GM23338 (cell line): Measurements from ENCODE around the gene IRF2. TPM values are rescaled to one million over a fixed set of nuclear protein-coding genes. Genes with fewer than 3 reads are reported as not detected.
"Not testable (repeated sequence)": the region's sequence is repeated elsewhere in the genome, so short reads cannot be mapped to it uniquely, and the experiment has no call there.

Experiments
- ATAC-seq: fragments of 200-7000 bp; cut with Tn5 transposase; 3 replicates; pipeline ENCODE4 v1.9.1; 2020
- DNase-seq: peaks from one replicate; pipeline ENCODE4 v3.0.0-alpha.2; 2015; ENCODE audit warnings: low spot score
- H2AFZ ChIP-seq: fragments of 200-600 bp; sonication (generic); 2 replicates; pipeline ENCODE4 v1.8.0; 2016; ENCODE audit warnings: antibody characterized with exemption, mild to moderate bottlenecking, moderate library complexity
- H3F3A ChIP-seq: fragments of 200-600 bp; sonication (generic); replicated peaks from 2 replicates; pipeline ENCODE4 v1.8.0; 2017; ENCODE audit warnings: antibody characterized with exemption, mixed run types, low read depth
- H3K27ac ChIP-seq: fragments of 200-600 bp; sonication (generic); 2 replicates; pipeline ENCODE4 v1.6.1; 2016; ENCODE audit warnings: low read depth
- H3K27me3 ChIP-seq: fragments of 200-600 bp; sonication (generic); 2 replicates; pipeline ENCODE4 v1.8.0; 2016; ENCODE audit warnings: mild to moderate bottlenecking, mixed run types, moderate library complexity; ENCODE audit not compliant: insufficient read depth
- H3K36me3 ChIP-seq: fragments of 200-600 bp; sonication (generic); 2 replicates; pipeline ENCODE4 v1.8.0; 2016; ENCODE audit warnings: mild to moderate bottlenecking; ENCODE audit not compliant: insufficient read depth
- H3K4me1 ChIP-seq: fragments of 200-600 bp; sonication (generic); 2 replicates; pipeline ENCODE4 v1.8.0; 2016; ENCODE audit warnings: mild to moderate bottlenecking, moderate library complexity; ENCODE audit not compliant: insufficient read depth
- H3K4me2 ChIP-seq: fragments of 200-600 bp; sonication (generic); 2 replicates; pipeline ENCODE4 v1.7.1; 2017; ENCODE audit warnings: mixed run types
- H3K4me3 ChIP-seq: fragments of 200-600 bp; sonication (generic); 2 replicates; pipeline ENCODE4 v1.6.1; 2016; ENCODE audit warnings: mixed run types
- H3K79me2 ChIP-seq: fragments of 200-600 bp; sonication (generic); replicated peaks from 2 replicates; pipeline ENCODE4 v1.8.0; 2017; ENCODE audit warnings: mild to moderate bottlenecking; ENCODE audit not compliant: insufficient read depth
- H3K9me2 ChIP-seq: fragments of 200-600 bp; sonication (generic); 2 replicates; pipeline ENCODE4 v1.8.0; 2017; ENCODE audit not compliant: insufficient read depth
- H4K20me1 ChIP-seq: fragments of 200-600 bp; sonication (generic); replicated peaks from 2 replicates; pipeline ENCODE4 v1.8.0; 2017; ENCODE audit warnings: mild to moderate bottlenecking; ENCODE audit not compliant: insufficient read depth
- H3K27ac Mint-ChIP-seq: 2 replicates; pipeline ENCODE4 v1.8.0; 2020; ENCODE audit warnings: inconsistent platforms, mild to moderate bottlenecking, moderate library complexity, mixed read lengths
- H3K27me3 Mint-ChIP-seq: 3 replicates; pipeline ENCODE4 v1.8.0; 2022; ENCODE audit warnings: low read depth, mild to moderate bottlenecking, moderate library complexity, mixed read lengths, inconsistent platforms; ENCODE audit not compliant: insufficient read depth, poor library complexity
- H3K36me3 Mint-ChIP-seq: 3 replicates; pipeline ENCODE4 v1.8.0; 2021; ENCODE audit warnings: low read depth, mild to moderate bottlenecking, inconsistent platforms, moderate library complexity, mixed read lengths
- H3K4me1 Mint-ChIP-seq: 3 replicates; pipeline ENCODE4 v1.8.0; 2020; ENCODE audit warnings: mild to moderate bottlenecking, inconsistent platforms, mixed read lengths
- H3K4me3 Mint-ChIP-seq: 3 replicates; pipeline ENCODE4 v1.8.0; 2021; ENCODE audit warnings: moderate library complexity, mild to moderate bottlenecking, inconsistent platforms, mixed read lengths
- H3K9me3 Mint-ChIP-seq: 3 replicates; pipeline ENCODE4 v1.8.0; 2020; ENCODE audit warnings: moderate library complexity, mild to moderate bottlenecking, inconsistent platforms, mixed read lengths
- ETS1 ChIP-seq: IDR thresholded peaks from 2 replicates; pipeline ENCODE4 v1.6.1; 2016; ENCODE audit warnings: antibody characterized with exemption
- EZH2phosphoT487 ChIP-seq: fragments of 200-600 bp; sonication (generic); IDR thresholded peaks from one replicate; pipeline ENCODE4 v1.8.1; 2018; ENCODE audit warnings: antibody characterized with exemption; ENCODE audit not compliant: unreplicated experiment
- NANOG ChIP-seq: IDR thresholded peaks from 2 replicates; pipeline ENCODE4 v1.6.1; 2016; ENCODE audit warnings: antibody characterized with exemption, borderline replicate concordance
- POLR2AphosphoS5 ChIP-seq: IDR thresholded peaks from 2 replicates; pipeline ENCODE4 v1.6.1; 2016; ENCODE audit warnings: antibody characterized with exemption, low read depth
- STAT1 ChIP-seq: IDR thresholded peaks from one replicate; pipeline ENCODE4 v1.6.1; 2016; ENCODE audit warnings: antibody characterized with exemption; ENCODE audit not compliant: unreplicated experiment
- ZNF114 ChIP-seq: fragments of 250-450 bp; sonication (Bioruptor Pico); IDR thresholded peaks from 2 replicates; pipeline ENCODE4 v1.5.0; 2020; ENCODE audit warnings: mild to moderate bottlenecking, moderate library complexity
- ZNF331 ChIP-seq: fragments of 250-450 bp; sonication (Bioruptor Pico); IDR thresholded peaks from 2 replicates; pipeline ENCODE4 v1.5.0; 2020; ENCODE audit warnings: low read depth, mild to moderate bottlenecking, moderate library complexity
- ZNF462 ChIP-seq: fragments of 250-450 bp; sonication (Bioruptor Pico); IDR thresholded peaks from 2 replicates; pipeline ENCODE4 v1.5.0; 2020; ENCODE audit warnings: mild to moderate bottlenecking, moderate library complexity
- polyA plus RNA-seq: library from polyadenylated mRNA; unstranded; fragments of >200 nt; fragmentation: Nextera tagmentation; extraction: Ambion mirVana; gene quantifications from 2 replicates; pipeline ENCODE4 v1.2.1, GENCODE V29; 2016
- total RNA-seq: library from RNA; depleted of rRNA; stranded (reverse); fragments of >200 nt; shearing (Covaris generic); gene quantifications from 2 replicates; pipeline ENCODE4 v1.2.3, GENCODE V29; 2014

Gene IRF2
- total and polyA plus RNA-seq, 2 experiments from 2014 or later = 14.7 to 15.0 TPM

GRCh38 chr4:184343502-184344177 is 130.7 kb downstream of the IRF2 start:
- peak; percentile 95 for DNase-seq
- peak overlapping the region; percentile 73 for H3K27ac Mint-ChIP-seq
- peaks cover 43% of the 10 kb centered on the region for H3K4me1 Mint-ChIP-seq
- H4K20me1 ChIP-seq = no peaks in the 10 kb centered on the region
- peaks cover 3% of the 10 kb centered on the region for H3K27me3 Mint-ChIP-seq
- peak overlapping the region; percentile 84 for H3K4me3 Mint-ChIP-seq
- peak overlapping the region; percentile 88 for H3K4me2 ChIP-seq
- no peaks in the 10 kb centered on the region for H3K9me2 ChIP-seq
- peak overlapping the region; percentile 70; the same call in 1 of the 2 replicates for H2AFZ ChIP-seq
- H3K36me3 ChIP-seq = no peaks in the 10 kb centered on the region
- H3K9me3 Mint-ChIP-seq = no peaks in the 10 kb centered on the region
- H3F3A ChIP-seq = peaks cover 3% of the 10 kb centered on the region; the same call in 1 of the 2 replicates
- peak overlapping the region; percentile 46; the same call in 1 of the 2 replicates for H3K27ac ChIP-seq
- ATAC-seq = peak; percentile 90
- no peaks in the 10 kb centered on the region; the same call in 2 of the 3 replicates for H3K36me3 Mint-ChIP-seq
- TF ChIP-seq POLR2AphosphoS5 (peak; percentile 70), ETS1 (peak; percentile 84), ZNF114 (no peak)
- no peaks in the 10 kb centered on the region for H3K27me3 ChIP-seq
- H3K4me1 ChIP-seq = peaks cover 19% of the 10 kb centered on the region
- H3K4me3 ChIP-seq = peak overlapping the region; percentile 57
- no peaks in the 10 kb centered on the region for H3K79me2 ChIP-seq

- H2AFZ ChIP-seq, DNase-seq, H3K36me3 Mint-ChIP-seq, ATAC-seq, H3K36me3 ChIP-seq, H3K27me3 Mint-ChIP-seq, H3K27ac ChIP-seq, H3K79me2 ChIP-seq, H3K27ac Mint-ChIP-seq, H3K27me3 ChIP-seq, H3K9me3 Mint-ChIP-seq, H3K9me2 ChIP-seq, H3F3A ChIP-seq, H4K20me1 ChIP-seq: not testable (repeated sequence)
- Histone ChIP-seq H3K4me1 (peaks cover 11% of the 10 kb centered on the region), H3K4me2 (peak overlapping the region; percentile 88), H3K4me3 (peak overlapping the region; percentile 57; the same call in 1 of the 2 replicates)
- peaks cover 35% of the 10 kb centered on the region for H3K4me1 Mint-ChIP-seq
- peak overlapping the region; percentile 84 for H3K4me3 Mint-ChIP-seq
These were observed 131.5 kb downstream of the IRF2 start for GRCh38 chr4:184342857-184343237.

- ATAC-seq (no peak), DNase-seq (no peak)
- no peaks in the 10 kb centered on the region for H3K79me2 ChIP-seq
- no peaks in the 10 kb centered on the region for H4K20me1 ChIP-seq
- Mint-ChIP-seq H3K27ac (no peak overlapping the region), H3K36me3 (no peaks in the 10 kb centered on the region; the same call in 2 of the 3 replicates), H3K9me3 (no peaks in the 10 kb centered on the region), H3K27me3 (peaks cover 1% of the 10 kb centered on the region), H3K4me1 (peaks cover 29% of the 10 kb centered on the region), H3K4me3 (peak overlapping the region; percentile 41; the same call in 2 of the 3 replicates)
- H3K27ac ChIP-seq = no peak overlapping the region
- no peak overlapping the region for H2AFZ ChIP-seq
- H3F3A ChIP-seq = peaks cover 3% of the 10 kb centered on the region; the same call in 1 of the 2 replicates
- H3K36me3 ChIP-seq = no peaks in the 10 kb centered on the region
- H3K4me1 ChIP-seq = peaks cover 8% of the 10 kb centered on the region
- H3K27me3 ChIP-seq = no peaks in the 10 kb centered on the region
- H3K9me2 ChIP-seq = no peaks in the 10 kb centered on the region
- H3K4me2 ChIP-seq = no peak overlapping the region
- H3K4me3 ChIP-seq = no peak overlapping the region
- no peak for TF ChIP-seq ZNF462 (CRISPR knock-in tag)
- TF ChIP-seq NANOG = no peak
- no peak for TF ChIP-seq EZH2phosphoT487
- no peak for TF ChIP-seq STAT1
- no peak for TF ChIP-seq ZNF331 (CRISPR knock-in tag)
- TF ChIP-seq POLR2AphosphoS5 = no peak
These were observed 132.0 kb downstream of the IRF2 start for GRCh38 chr4:184342167-184342856.
